ENCODE results near the gene NAXD.

- no peak for TF ChIP-seq CTCF (IDR thresholded peaks at IDR 0.05)
- no peak for TF ChIP-seq EZH2 (IDR thresholded peaks at IDR 0.05)
Observed at GRCh38 chr13:110634558-110634957, 19.2 kb downstream of the NAXD start.
